Measurements from ENCODE around the gene TCF12. TPM values are rescaled to one million over a fixed set of nuclear protein-coding genes. Genes with fewer than 3 reads are reported as not detected.

The TCF12 gene
- total RNA-seq, 1 donor from 2014 or later: 138 TPM

- Histone ChIP-seq H3K4me3 (no peak overlapping the region), H3K36me3 (no peaks in the 10 kb centered on the region), H3K27ac (no peak overlapping the region), H3K4me1 (peaks cover 23% of the 10 kb centered on the region), H3K9me3 (no peaks in the 10 kb centered on the region), H3K27me3 (no peaks in the 10 kb centered on the region)
- TF ChIP-seq POLR2AphosphoS5 (IDR thresholded peaks at IDR 0.05; ENCODE audit: insufficient read depth in 1 of 2, low read depth in 1 of 2) (no peak), POLR2A (IDR thresholded peaks at IDR 0.05) (no peak), CTCF (IDR thresholded peaks at IDR 0.05) (no peak)
- intact Hi-C loops (cut with DNase I): no loop called here
- no peak for DNase-seq (ENCODE audit: extremely low spot score in 2 of 2)
These were observed 192.6 kb downstream of the TCF12 start for GRCh38 chr15:57111002-57111401.

GRCh38 chr15:57112178-57112577 is 193.7 kb downstream of the TCF12 start:
- Histone ChIP-seq H3K4me1 (peaks cover 23% of the 10 kb centered on the region), H3K9me3 (no peaks in the 10 kb centered on the region), H3K27ac (no peak overlapping the region), H3K4me3 (no peak overlapping the region), H3K36me3 (no peaks in the 10 kb centered on the region), H3K27me3 (no peaks in the 10 kb centered on the region)
- intact Hi-C loops (cut with DNase I): no loop called here
- no peak for DNase-seq (ENCODE audit: extremely low spot score in 2 of 2)
- TF ChIP-seq POLR2A (IDR thresholded peaks at IDR 0.05) (no peak), POLR2AphosphoS5 (IDR thresholded peaks at IDR 0.05; ENCODE audit: insufficient read depth in 1 of 2, low read depth in 1 of 2) (no peak), CTCF (IDR thresholded peaks at IDR 0.05) (no peak)

- H3K4me3 ChIP-seq: no peak overlapping the region
- H3K27me3 ChIP-seq: no peaks in the 10 kb centered on the region
- intact Hi-C loops (cut with DNase I): no loop called here
- H3K27ac ChIP-seq: no peak overlapping the region
- TF ChIP-seq POLR2A (IDR thresholded peaks at IDR 0.05) (no peak), CTCF (IDR thresholded peaks at IDR 0.05) (no peak), POLR2AphosphoS5 (IDR thresholded peaks at IDR 0.05; ENCODE audit: insufficient read depth in 1 of 2, low read depth in 1 of 2) (no peak)
- no peak for DNase-seq (ENCODE audit: extremely low spot score in 2 of 2)
- H3K4me1 ChIP-seq: peaks cover 31% of the 10 kb centered on the region
- no peaks in the 10 kb centered on the region for H3K36me3 ChIP-seq
- no peaks in the 10 kb centered on the region for H3K9me3 ChIP-seq
These were observed 195.6 kb downstream of the TCF12 start for GRCh38 chr15:57114070-57114469.

- no peak for DNase-seq (ENCODE audit: extremely low spot score in 2 of 2)
- Histone ChIP-seq H3K4me3 (no peak overlapping the region), H3K4me1 (peaks cover 20% of the 10 kb centered on the region), H3K27ac (no peak overlapping the region), H3K27me3 (no peaks in the 10 kb centered on the region), H3K36me3 (no peaks in the 10 kb centered on the region), H3K9me3 (no peaks in the 10 kb centered on the region)
- TF ChIP-seq CTCF (IDR thresholded peaks at IDR 0.05) (no peak), POLR2AphosphoS5 (IDR thresholded peaks at IDR 0.05; ENCODE audit: insufficient read depth in 1 of 2, low read depth in 1 of 2) (no peak), POLR2A (IDR thresholded peaks at IDR 0.05) (no peak)
- intact Hi-C loops (cut with DNase I): no loop called here
These were observed 199.8 kb downstream of the TCF12 start for GRCh38 chr15:57118013-57118799.
